DMS153 (cell line): ENCODE measurements around the gene RNU7-1.
A peak's percentile ranks its signal among the peaks of the same experiment; 100 is the strongest.

Source experiments
- DNase-seq: peaks from one replicate; lab custom pipeline; 2025; lab: John Stamatoyannopoulos, UW

RNU7-1 gene

DNA sequence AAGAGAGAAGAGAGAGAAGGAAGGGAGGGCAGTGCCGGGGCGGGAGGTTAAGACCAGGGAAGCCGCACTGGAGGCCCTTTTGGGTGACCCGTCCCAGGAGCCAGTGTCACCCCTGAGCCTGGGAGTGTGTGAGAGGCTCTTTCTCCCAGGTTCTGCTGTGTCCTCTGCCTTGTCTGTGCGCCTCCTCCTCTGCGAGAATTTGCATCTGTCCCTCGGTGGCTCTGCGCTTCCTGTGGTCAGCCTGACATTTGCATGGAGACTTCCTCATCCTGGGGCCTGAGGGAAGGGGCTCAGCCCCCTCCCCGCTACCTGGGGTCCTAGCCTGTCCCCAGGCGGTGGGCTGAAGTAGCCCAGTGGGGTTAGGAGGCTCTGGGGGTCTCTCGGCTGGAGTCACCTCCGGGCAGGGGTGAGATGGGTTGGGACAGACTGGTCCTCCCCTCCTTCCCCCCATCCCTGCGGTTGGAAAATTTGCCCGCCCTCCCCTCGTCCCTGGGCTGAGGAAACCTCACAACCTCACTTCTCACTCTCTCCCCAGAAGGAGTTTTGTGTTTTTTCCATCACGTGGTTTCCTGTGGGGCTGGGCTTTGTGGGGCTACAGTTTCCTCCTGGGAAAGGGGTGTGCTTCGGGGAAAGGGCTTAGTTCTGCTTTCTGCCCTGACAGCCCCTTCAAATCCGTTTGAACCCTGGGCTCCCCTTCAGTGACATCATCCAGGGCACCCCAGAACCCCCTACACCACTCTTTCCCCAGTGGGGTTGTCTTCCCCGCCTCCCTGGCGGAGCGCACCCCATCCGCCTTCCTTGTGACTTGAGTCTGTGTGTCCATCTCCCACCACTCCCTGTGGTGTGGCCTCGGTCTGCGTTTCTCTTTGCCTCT lies 10.1 kb downstream of the RNU7-1 start:
- DNase-seq, result no peak

DNA sequence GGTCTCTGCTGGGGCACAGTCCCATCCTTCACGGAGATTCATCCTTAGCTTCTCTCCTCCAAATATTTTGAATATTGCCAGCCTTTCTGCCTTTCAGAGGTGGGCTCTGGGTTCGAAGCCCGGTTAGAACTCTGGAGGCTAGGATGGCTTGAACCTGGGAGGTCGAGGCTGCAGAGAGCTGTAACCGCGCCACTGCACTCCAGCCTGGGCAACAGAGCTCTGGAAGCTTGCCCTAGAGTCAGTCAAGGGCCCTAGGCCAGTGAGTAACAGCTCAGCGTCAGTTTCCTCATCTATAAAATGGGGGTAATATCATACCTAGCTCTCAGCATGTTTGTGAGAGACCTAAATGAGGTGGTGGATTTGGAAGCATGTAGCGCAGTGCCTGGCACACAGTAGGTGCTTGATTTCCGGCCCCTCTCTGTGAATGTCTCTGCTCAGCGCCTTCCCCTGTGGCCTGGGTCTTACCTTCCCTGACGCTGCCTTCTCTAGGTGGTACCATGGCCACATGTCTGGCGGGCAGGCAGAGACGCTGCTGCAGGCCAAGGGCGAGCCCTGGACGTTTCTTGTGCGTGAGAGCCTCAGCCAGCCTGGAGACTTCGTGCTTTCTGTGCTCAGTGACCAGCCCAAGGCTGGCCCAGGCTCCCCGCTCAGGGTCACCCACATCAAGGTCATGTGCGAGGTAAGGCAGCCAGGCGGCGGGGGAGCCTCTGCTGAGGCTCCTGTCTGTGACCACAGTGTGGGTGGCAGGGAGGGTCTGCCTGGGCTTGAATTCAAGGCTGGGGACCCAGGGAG lies 10.9 kb downstream of the RNU7-1 start:
- no peak for DNase-seq

DNA sequence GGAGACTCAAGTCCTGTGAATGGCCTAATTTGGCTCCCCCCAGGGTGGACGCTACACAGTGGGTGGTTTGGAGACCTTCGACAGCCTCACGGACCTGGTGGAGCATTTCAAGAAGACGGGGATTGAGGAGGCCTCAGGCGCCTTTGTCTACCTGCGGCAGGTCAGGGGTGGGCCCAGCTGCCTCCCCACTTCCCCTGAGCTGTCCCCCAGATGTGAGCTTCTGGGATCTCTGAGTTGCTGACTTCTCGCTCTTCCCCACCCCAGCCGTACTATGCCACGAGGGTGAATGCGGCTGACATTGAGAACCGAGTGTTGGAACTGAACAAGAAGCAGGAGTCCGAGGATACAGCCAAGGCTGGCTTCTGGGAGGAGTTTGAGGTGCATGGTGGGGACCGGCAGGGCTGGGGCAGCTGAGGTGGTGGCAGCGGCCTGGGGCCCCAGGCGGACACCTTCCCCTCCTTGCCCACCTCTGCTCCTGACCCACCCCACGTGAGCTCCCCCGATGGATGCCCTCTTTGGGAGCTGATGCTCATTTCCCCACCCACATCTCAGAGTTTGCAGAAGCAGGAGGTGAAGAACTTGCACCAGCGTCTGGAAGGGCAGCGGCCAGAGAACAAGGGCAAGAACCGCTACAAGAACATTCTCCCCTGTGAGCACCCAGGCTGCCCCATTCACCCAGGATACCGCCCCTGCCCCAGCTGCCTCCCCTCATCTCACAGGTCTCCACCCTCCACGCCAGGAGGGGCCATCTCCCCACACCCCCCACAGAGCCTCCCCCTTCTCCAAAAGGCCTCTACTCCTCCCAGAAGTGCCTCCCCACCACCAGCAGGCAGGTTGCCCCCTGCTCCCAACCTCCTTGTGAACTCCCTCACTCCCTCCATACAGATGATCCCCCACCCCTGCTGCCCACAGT lies 11.7 kb downstream of the RNU7-1 start:
- DNase-seq, result no peak

DNA sequence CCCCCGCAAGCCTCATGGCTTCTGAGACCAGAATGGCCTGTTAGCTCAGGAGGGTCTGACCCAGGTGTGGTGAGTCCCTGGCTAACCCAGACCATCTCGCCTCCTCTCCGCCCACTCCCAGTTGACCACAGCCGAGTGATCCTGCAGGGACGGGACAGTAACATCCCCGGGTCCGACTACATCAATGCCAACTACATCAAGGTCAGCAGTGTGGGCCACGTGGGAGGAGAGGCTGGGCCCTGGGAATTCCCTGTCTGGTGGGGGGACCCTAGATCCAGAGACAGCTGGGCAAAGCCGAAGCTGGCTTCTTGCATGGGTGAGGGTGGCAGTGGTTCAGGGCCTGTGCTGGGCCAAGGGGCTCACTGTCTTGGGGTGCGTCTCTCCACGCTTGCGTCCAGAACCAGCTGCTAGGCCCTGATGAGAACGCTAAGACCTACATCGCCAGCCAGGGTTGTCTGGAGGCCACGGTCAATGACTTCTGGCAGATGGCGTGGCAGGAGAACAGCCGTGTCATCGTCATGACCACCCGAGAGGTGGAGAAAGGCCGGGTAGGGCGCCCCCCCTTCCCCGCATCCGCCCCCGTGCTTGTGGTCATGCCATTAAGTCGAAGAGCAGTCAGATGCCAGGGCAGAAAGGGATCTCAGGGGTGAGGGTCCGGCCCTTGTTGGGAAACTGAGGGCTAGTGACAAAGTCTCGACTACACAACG lies 12.6 kb downstream of the RNU7-1 start:
- DNase-seq, result no peak

DNA sequence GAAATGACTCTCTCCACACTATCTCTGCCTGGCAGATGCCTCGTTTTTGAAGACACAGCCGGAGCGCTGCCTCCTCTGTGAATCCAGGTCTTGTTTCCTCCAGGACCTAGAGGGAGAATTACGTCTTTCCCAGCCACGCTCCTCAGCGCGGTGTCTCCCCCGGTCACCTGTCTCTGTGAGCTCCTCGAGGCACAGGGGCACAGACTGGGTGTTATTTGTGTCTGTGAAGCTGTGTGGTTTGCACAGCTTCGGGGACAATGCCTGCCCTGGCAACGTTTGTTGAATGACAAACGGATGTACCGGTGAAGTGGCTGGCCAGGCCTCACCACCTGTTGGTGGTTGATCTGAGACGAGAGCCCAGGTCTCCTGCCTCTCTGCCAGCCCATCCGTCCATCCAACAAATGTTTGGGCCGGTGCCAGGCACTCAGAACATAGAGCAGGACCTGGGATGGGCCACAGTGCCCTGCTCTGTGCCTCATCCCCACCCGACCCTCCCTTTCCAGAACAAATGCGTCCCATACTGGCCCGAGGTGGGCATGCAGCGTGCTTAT lies 13.6 kb downstream of the RNU7-1 start:
- no peak for DNase-seq

DNA sequence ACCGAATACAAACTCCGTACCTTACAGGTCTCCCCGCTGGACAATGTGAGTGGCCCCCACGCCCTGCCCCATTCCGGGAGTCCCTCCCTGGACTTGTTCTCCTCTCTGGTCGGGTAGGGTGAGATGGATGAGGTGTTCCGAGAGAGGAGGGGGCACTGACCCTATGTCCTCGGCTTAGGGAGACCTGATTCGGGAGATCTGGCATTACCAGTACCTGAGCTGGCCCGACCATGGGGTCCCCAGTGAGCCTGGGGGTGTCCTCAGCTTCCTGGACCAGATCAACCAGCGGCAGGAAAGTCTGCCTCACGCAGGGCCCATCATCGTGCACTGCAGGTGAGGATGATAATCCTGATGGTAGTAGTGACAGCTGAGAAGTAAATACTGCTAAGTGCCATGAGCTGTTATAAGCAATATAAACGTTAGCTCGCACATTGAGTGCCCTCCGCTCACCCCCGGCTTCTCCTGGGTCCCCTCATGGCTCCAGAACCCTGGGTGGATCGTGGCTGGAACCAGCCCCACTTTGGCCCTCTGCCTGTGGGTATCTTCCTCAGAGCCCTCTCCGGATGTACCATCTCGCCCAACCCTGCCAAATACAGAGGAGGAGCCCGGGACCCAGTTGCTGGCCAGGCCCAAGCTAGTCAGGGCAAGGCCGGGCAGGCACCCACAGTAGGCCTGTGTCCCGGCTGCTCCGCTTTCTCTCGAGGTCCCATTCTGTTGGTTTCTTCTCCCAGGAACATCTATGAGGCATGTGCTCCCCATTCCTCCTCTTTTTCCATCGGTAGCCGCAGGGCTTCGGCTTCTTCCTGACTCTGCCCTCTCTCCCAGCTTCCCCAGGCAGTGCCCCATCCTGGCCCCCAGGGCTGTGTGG lies 14.4 kb downstream of the RNU7-1 start:
- no peak for DNase-seq

DNA sequence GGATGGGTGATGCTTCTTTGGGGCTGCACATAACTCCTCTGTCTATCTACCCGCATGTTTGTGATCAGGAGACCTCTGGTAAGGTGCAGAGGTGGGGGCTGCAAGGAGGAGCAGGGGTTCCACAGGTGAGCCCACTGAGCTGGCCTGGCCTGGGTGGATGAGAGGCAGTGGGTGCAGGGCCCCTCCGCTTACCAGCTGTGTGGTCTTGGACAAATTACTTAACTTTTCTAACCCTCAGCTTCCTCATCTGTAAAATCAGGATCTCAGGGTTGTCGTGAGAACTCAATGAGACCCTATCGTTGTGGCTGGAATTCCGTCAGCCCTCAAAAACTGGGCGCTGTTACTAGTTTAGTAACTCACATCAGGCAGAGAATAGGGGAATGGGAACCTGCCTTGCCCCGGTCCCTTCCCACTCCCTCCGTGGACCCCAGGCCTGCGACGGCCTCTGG lies 15.0 kb downstream of the RNU7-1 start:
- DNase-seq, result no peak

DNA sequence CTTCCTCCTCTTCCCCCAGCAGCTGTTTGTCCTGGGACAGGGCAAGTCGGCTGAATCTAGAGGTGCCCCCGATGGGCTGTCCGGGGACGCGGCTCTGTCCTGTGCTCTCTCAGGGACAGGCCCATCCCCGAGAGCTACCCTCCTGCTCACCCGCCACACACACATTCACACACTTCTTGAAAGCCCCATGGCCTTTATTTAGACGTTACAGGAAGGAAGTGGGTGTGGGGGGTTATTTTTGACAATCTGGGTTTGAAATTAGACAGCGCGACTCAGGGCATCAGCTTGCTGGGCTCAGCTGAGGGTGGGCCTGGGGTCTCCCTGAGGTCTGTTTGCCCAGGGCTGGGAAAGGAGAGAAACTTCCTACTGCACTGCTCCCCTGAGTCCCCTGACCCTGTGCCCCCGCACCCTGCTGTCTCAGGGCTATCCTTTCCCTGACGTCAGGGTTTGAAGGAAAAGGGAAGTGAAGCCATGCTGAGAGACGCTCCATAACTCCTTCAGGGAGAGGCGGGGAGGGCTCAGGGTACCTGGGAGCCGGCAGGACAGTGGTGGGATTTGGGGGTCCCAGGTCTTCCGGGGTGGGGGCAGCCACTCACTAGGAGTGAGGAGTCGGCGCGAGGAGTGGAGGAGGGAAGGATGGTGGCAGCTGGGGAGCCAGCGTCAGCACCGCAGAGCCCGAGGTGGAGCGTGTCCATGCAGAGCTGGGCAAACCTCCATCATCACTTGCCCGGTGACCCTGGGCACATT lies 15.6 kb downstream of the RNU7-1 start:
- DNase-seq, result no peak

DNA sequence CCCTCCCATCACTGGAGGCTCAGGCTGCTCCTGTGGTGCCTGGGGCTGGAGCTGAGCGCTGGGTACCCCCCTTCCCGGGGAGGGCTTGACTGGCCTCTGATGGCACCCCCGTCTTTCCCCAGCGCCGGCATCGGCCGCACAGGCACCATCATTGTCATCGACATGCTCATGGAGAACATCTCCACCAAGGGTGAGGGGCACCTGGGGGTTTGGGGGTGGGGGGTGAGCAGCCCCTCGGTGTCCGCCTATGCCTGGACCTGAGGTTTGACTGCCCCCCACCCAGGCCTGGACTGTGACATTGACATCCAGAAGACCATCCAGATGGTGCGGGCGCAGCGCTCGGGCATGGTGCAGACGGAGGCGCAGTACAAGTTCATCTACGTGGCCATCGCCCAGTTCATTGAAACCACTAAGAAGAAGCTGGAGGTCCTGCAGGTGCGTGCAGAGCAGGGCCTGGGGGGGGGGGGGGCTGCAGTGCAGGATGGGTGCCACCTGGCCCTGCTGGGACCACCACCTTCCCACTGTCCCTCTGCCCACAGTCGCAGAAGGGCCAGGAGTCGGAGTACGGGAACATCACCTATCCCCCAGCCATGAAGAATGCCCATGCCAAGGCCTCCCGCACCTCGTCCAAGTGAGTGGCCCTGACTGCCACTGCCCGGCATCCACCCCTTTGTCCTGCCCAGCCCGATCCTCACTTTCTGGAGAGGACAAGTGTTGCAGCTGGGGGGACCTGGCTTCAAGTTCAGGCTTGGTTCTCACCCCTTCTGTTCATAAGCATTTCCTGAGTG lies 16.4 kb downstream of the RNU7-1 start:
- no peak for DNase-seq

DNA sequence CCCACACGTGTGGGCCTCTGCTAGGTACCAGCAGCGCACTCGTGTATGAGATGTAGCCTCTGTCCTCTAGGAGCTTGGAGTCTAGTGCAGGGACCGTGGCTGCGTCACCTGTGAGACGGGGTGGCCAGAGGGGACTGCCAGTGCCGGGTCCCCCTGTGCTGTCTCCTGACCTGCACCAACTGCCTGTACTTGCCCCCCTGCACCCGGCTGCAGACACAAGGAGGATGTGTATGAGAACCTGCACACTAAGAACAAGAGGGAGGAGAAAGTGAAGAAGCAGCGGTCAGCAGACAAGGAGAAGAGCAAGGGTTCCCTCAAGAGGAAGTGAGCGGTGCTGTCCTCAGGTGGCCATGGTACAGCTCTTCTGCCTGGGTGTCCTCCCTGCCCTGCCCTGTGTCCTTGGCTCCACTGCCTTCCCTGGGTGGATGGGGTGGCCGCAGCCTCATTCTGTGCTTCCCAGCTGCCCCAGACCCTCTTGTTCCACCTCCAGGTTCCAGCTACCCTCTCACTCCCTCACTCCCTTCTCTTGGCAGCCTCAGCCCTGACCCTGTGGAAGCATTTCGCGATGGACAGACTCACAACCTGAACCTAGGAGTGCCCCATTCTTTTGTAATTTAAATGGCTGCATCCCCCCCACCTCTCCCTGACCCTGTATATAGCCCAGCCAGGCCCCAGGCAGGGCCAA lies 17.1 kb downstream of the RNU7-1 start:
- no peak for DNase-seq

DNA sequence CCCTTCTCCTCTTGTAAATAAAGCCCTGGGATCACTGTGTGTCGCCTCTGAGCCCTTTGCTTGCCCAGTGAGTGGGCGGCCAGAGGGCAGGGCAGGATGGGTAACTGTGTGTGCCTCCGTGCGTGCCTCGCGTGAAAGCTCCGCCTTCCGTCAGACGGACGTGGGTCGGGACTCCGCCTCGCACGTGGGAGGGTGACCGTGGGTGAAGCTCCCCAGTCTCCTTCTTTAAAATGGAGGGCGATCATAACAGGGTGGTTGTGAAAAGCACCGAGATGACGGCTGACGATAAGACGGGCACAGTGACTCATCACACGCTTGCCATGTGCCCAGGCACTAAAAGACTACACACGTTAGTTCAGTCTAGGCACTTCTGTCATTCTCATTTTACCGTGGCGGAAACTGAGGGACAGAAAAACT lies 17.7 kb downstream of the RNU7-1 start:
- DNase-seq, result peak; percentile 32

DNA sequence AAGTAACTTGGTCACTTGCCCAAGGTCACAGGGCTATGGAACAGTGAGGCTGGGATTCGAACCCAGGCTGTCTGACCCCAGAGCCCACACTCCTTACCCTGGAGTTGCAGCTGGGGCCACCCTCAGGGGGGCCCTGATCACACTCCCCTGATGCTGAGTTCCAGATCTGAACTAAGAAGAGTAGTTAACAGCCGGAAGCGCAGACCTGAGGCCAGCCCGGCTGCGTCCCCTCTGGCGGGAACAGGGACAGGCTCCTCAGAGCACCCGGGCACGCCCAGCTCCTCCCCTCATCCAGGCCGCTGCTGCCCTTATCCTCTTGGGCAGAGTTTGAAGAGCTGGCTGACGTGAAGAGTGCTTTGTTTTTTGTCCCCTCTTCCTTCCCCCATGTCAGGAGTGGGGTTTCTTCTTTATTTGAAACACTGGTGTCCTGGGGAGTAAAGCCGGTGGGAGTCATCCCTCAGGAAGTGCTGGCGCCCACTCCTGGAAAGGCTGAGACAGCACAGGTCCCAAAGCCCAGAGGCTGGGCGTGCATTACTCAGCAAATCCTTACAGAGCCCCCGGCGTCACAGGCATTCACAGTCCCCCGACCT lies 18.2 kb downstream of the RNU7-1 start:
- peak; percentile 86 for DNase-seq

DNA sequence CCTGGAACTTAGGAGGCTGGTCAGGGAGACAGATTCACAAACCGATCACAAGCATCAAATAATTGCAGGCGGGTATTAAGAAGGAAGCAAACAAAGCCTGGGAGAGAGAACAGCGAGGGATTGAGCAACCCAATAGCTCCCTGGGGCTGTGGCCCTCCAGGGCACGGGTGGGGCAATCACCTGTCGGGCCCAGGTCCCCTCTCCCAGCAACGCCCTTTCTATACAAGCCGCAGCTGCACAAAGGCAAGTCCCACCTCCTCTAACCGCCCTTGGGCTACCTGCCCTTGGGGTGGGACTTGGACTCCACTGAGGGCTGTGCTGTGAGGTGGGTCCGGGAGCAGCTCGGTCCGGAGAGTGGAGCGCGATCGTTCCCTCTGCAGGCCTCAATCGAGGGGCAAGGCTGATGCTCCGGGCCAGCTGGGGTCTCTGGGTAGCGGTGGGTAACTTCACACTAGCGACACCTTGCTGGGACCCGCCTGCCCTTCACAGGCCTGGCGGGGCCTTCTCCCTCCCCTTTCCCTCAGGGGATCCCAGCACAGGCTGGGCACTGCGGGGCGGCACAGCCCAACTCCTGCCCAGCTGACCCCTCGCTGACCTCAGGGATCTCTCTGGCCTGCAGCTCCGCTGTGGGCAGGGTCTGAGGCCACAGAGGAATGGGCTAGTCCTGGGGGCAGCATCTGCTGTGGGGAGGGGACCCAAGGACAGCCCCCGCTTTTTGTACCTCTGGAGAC lies 18.8 kb downstream of the RNU7-1 start:
- DNase-seq, result peak; percentile 84

DNA sequence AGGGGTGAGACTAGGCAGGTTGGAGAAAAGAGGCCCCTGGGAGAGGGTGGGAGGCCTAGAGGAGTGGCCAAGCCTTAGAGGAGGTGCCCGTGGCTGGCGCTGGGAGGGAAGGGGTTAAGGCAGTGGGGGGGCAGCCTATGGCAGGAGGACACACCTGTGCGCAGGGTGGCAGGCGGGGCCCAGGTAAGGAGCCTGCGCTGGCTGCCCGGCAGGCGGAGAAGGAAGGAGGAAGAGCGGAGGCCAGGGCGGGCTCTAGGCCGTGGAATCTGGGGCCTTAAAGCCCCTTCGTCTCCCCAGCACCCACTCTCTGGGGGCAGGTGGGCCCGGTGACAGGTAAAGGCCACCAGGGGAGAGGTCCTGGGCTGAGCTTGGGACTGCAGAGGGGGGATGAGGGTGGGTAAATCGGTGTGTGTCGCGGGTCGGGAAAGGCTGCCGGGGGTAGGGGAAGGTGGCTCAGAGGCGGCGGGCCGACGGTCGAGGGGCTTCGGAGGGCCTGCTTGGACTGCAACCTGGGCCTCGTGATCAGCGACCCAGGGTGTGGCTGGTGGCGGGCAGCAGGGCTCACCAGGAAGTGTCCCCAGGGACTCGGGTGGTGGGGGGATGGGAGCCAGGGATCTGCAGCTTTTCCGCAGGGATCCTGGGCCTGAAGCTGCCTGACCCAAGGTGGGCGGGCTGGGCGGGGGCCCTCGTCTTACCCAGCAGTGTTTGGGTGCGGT lies 19.6 kb downstream of the RNU7-1 start:
- DNase-seq, result peak; percentile 93

DNA sequence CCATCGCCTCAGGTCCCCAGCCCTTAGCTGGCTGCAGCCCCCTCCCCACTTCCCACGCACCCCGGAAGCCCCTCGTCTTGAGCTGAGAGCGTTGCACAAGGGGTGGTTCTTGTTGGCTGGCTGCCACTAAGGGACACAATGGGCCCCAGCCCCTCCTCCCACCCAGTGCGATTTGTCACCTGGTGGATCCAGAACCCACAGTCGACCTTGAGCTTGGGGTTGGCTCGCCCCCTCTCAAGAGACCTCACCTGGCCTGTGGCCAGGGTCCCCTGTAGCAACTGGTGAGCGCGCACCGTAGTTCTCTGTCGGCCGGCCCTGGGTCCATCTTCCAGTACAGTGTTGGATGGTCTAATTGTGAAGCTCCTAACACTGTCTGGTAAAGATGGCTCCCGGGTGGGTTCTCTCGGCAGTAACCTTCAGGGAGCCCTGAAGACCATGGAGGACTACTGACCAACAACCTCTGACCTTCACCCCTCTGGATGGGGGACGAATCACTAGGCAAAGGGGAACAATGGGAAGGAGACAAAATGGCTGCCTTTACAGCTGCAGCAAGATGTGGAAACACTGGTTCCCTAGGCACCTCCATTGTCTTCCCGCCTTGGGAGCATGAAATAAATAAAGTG lies 20.3 kb downstream of the RNU7-1 start:
- no peak for DNase-seq

DNA sequence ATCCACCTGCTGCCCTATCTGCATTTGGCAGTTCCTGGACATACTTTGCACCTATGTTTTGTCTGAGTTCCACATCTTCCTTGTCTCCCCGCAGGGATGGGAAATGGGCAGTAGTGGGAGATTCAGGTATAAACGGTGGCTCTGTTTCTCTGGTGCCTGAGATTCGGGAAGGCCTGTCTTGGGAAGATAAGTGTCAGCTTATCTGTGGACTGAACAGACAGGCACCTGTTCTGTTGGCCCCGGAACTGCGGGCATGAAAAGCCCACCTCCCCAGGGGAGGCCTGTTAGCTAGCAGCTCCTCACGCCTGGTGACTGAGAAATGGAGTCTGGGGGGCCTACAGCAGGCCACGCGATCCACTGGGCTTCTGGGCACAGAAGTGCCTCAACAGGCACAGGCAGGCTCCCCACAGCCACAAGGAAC lies 21.0 kb downstream of the RNU7-1 start:
- DNase-seq, result no peak
